Hematopoietic multipotent progenitor cell (in vitro differentiated cells): ENCODE results near the gene PCDH9. TPM values are rescaled to one million over a fixed set of nuclear protein-coding genes. Genes with fewer than 3 reads are reported as not detected.

Experiments
- DNase-seq, 3 donors: peaks; one replicate each; pipeline ENCODE4 v3.0.0-alpha.2; 2011 to 2015; ENCODE audit warnings: low read depth in 2 of 3, low spot score in 2 of 3
- total RNA-seq: library from RNA; depleted of rRNA; stranded (reverse); fragments of >200 nt; gene quantifications from one replicate; pipeline ENCODE4 v1.2.3, GENCODE V29; 2012

PCDH9 gene
- total RNA-seq, 1 donor, result 14.8 TPM

GRCh38 chr13:66440938-66441337 is 789.2 kb downstream of the PCDH9 start:
- DNase-seq, result no peak

- no peak for DNase-seq
Measured at GRCh38 chr13:66430728-66431127, 799.4 kb downstream of the PCDH9 start.

- no peak for DNase-seq
Measured at GRCh38 chr13:66430269-66430668, 799.9 kb downstream of the PCDH9 start.

DNA sequence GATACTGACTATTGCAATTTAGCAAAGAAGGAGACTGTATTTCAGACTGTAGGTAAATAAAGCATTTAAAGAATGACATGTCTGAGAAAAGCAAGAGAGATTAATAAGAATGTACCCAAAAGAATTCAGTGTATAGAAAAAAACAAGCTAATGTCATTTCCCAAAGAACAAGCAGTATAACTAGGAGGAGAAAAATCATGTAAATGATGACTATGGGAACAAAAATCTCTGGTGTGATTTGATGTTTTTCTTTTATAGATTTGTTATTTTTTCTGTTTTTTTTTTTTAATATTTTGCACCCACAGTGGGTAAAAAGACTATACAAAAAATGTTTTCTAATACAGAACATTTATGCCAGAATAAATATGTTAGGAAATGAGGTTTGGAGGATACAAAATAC is 801.0 kb downstream of the PCDH9 start:
- no peak for DNase-seq

GRCh38 chr13:66427458-66427861 is 802.7 kb downstream of the PCDH9 start:
- no peak for DNase-seq

DNA sequence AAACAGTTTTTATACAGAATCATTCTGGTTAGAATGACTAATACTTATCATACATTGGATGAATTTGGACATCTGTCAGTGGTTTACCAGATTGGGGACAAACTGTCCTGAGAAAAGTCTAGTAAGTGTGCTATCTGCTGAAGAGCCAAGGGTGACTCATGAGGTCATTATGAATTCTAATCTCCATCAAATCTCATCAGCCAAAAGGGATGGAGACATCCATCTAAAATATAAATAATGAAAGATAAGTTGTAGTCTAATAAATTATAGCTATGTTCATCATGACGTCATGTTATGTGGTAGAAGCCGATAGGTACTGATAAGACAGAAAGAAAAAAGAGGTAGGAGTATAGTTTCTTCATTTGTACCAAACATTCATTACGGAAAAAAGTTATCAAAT is 804.4 kb downstream of the PCDH9 start:
- DNase-seq, result no peak

- DNase-seq, result no peak
Measured at GRCh38 chr13:66424422-66424821, 805.7 kb downstream of the PCDH9 start.

- no peak for DNase-seq
Measured at GRCh38 chr13:66415444-66415843, 814.7 kb downstream of the PCDH9 start.

- no peak for DNase-seq
Measured at GRCh38 chr13:66414066-66414800, 815.9 kb downstream of the PCDH9 start.

DNA sequence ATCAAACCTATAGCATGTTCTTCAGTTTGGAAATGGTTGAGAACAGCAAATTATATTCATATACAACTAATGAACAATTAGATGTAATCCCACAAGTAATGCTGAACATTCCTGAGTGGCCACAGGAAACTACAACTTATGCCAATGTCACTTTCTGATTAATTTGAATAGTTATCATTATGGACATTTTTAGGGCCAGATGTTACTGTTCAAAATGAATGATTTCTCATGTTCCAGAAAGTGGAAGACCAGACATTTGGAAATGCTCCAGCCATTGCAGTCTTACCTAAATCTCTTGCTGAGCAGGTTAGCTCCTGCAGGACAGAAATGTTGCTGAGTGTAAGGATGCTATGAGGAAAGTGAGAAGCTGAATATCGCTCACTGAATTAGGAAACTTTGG is 819.8 kb downstream of the PCDH9 start:
- DNase-seq, result no peak

GRCh38 chr13:66409542-66409941 is 820.6 kb downstream of the PCDH9 start:
- DNase-seq, result no peak

- DNase-seq, result no peak
Measured at GRCh38 chr13:66407128-66407527, 823.0 kb downstream of the PCDH9 start.

DNA sequence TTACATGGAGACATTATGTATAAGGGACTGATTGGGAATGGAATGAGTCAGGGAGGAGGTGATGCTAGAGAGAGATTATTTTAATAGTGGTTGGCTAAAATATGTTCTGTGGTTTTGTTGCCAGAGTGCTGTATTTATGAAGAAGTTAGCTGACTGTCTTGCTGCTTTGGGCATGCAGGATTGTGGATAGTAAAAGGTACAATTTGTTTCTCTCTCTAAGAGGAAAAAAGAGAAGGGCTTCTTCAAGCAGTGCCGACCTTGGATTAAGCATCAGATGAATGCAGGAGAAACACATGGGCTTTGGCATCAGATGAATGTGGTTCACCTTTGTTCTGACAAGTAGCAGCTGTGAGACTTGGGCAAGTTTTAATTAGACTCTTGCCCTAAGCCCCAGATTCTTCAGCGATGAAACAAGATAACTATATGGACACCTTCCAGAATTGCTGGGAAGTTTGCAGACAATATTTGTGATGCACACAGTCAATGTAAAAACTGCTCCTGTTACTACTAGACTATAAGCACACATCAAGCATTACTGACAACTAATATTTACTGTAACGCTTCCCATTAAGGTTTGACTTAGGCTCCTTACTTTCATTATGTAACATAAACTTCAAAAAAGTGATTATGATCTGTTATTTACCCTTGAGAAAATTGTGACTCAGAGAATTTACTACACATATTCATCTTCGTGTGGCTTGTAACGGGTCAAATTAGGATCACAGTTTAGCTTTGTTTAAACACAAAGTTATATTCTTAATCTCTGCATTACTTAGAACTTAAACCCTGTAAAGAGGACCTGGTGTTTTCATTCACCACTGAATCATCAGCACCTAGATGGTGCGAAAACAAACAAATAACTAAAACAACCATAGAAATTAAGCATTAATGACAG is 824.0 kb downstream of the PCDH9 start:
- DNase-seq, result no peak

DNA sequence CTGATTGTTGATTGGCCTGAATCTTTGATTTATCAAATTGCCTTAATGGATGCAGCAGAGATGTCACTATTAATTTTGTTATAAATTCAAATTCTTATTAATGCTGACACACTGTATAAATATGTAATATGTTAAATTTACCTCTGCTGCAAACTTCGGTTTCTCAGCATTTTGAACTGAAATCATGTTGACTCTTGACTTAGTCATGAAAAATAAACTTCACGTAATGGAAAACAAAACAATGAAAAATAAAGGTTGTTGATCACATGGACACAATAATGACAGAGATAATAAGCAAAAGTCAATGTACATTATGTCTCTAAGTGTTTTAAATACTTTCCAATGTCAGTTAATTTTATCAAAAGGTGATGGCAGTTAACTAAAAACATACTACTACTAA is 827.6 kb downstream of the PCDH9 start:
- no peak for DNase-seq

DNA sequence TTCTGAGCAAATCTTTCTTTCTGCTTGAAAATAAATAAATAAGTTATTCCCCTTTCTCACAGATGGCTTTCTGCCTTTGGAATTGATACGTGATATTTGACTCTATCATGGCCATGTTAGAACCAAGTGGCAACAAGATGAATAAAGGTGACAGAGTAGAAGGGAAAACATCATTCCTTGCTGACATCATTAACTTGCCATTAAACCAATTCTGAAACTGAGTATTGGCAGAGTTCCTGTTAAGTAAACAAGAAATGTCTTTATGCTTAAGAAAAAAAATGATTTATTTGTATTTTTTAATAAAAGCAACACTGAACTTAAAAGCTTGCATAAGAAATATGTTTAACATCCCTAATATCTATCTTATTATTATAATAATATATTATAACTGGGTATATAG is 828.1 kb downstream of the PCDH9 start:
- DNase-seq, result no peak

GRCh38 chr13:66400292-66400691 is 829.8 kb downstream of the PCDH9 start:
- DNase-seq, result no peak

- DNase-seq, result no peak
Measured at GRCh38 chr13:66399873-66400272, 830.3 kb downstream of the PCDH9 start.

GRCh38 chr13:66397133-66397532 is 833.0 kb downstream of the PCDH9 start:
- DNase-seq, result no peak

- DNase-seq, result no peak
Measured at GRCh38 chr13:66391322-66391721, 838.8 kb downstream of the PCDH9 start.

DNA sequence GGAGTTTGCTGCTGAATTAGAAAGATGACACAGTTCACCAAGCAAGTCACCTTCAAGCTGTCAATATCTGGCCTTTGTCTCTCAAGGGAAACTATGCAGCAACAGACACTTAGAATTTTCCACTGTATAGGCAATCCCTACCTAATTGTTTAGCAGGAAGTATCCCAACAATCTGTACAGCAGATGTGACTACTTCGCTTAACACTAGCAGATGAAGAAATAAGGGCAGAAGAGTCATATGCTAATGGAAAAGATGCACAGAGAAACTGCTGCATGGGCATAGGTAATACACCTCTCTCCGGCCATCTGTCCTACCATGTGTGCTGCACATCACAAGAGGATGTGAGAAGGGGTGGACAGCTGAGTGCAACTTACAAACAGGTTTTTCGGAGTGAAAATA is 851.2 kb downstream of the PCDH9 start:
- DNase-seq, result no peak

GRCh38 chr13:66377569-66377968 is 852.6 kb downstream of the PCDH9 start:
- no peak for DNase-seq

GRCh38 chr13:66375756-66376155 is 854.4 kb downstream of the PCDH9 start:
- DNase-seq, result no peak
